ENCODE data around the gene PTPRO. TPM values are rescaled to one million over a fixed set of nuclear protein-coding genes. Genes with fewer than 3 reads are reported as not detected.

Gene PTPRO
- total RNA-seq, 1 donor, result under 0.01 TPM

- TF ChIP-seq CTCF (IDR thresholded peaks at IDR 0.05; ENCODE audit: extremely low read depth, low read depth, low read length), result no peak
- H3K79me2 ChIP-seq (ENCODE audit: insufficient read depth, low read length), result no peaks in the 10 kb centered on the region
- H3K27me3 ChIP-seq (ENCODE audit: insufficient read depth, low read length), result no peaks in the 10 kb centered on the region
- no peaks in the 10 kb centered on the region for H3K4me1 ChIP-seq (ENCODE audit: insufficient read depth, low read length)
- H3K9me3 ChIP-seq (ENCODE audit: low read depth, low read length), result no peaks in the 10 kb centered on the region
- DNase-seq (ENCODE audit: insufficient read length, low spot score, missing footprints), result no peak
- H3K36me3 ChIP-seq (ENCODE audit: insufficient read depth, low read length), result no peaks in the 10 kb centered on the region
- no peak overlapping the region for H3K4me2 ChIP-seq (ENCODE audit: insufficient read depth, low read length)
- H4K20me1 ChIP-seq (ENCODE audit: insufficient read depth, low read length), result no peaks in the 10 kb centered on the region
- H3K27ac ChIP-seq (ENCODE audit: low read depth, low read length), result no peak overlapping the region
- no peak overlapping the region for H3K4me3 ChIP-seq (ENCODE audit: insufficient read depth, low read length)
- H2AFZ ChIP-seq (ENCODE audit: low read length), result no peak overlapping the region
These were observed 22.4 kb upstream of the PTPRO start for GRCh38 chr12:15299947-15300346.

GRCh38 chr12:15304296-15304695 lies 18.0 kb upstream of the PTPRO start:
- H2AFZ ChIP-seq (ENCODE audit: low read length), result no peak overlapping the region
- no peak overlapping the region for H3K4me3 ChIP-seq (ENCODE audit: insufficient read depth, low read length)
- H3K79me2 ChIP-seq (ENCODE audit: insufficient read depth, low read length), result no peaks in the 10 kb centered on the region
- H3K4me1 ChIP-seq (ENCODE audit: insufficient read depth, low read length), result no peaks in the 10 kb centered on the region
- H3K27me3 ChIP-seq (ENCODE audit: insufficient read depth, low read length), result no peaks in the 10 kb centered on the region
- no peak overlapping the region for H3K27ac ChIP-seq (ENCODE audit: low read depth, low read length)
- no peaks in the 10 kb centered on the region for H3K9me3 ChIP-seq (ENCODE audit: low read depth, low read length)
- no peaks in the 10 kb centered on the region for H3K36me3 ChIP-seq (ENCODE audit: insufficient read depth, low read length)
- no peak for TF ChIP-seq CTCF (IDR thresholded peaks at IDR 0.05; ENCODE audit: extremely low read depth, low read depth, low read length)
- H4K20me1 ChIP-seq (ENCODE audit: insufficient read depth, low read length), result no peaks in the 10 kb centered on the region
- DNase-seq (ENCODE audit: insufficient read length, low spot score, missing footprints), result no peak
- no peak overlapping the region for H3K4me2 ChIP-seq (ENCODE audit: insufficient read depth, low read length)

GRCh38 chr12:15306605-15307004 lies 15.7 kb upstream of the PTPRO start:
- H3K27me3 ChIP-seq (ENCODE audit: insufficient read depth, low read length), result no peaks in the 10 kb centered on the region
- no peaks in the 10 kb centered on the region for H4K20me1 ChIP-seq (ENCODE audit: insufficient read depth, low read length)
- no peak overlapping the region for H3K4me2 ChIP-seq (ENCODE audit: insufficient read depth, low read length)
- no peaks in the 10 kb centered on the region for H3K79me2 ChIP-seq (ENCODE audit: insufficient read depth, low read length)
- TF ChIP-seq CTCF (IDR thresholded peaks at IDR 0.05; ENCODE audit: extremely low read depth, low read depth, low read length), result no peak
- DNase-seq (ENCODE audit: insufficient read length, low spot score, missing footprints), result no peak
- H3K36me3 ChIP-seq (ENCODE audit: insufficient read depth, low read length), result no peaks in the 10 kb centered on the region
- no peaks in the 10 kb centered on the region for H3K9me3 ChIP-seq (ENCODE audit: low read depth, low read length)
- H2AFZ ChIP-seq (ENCODE audit: low read length), result no peak overlapping the region
- no peak overlapping the region for H3K27ac ChIP-seq (ENCODE audit: low read depth, low read length)
- H3K4me1 ChIP-seq (ENCODE audit: insufficient read depth, low read length), result no peaks in the 10 kb centered on the region
- H3K4me3 ChIP-seq (ENCODE audit: insufficient read depth, low read length), result no peak overlapping the region

GRCh38 chr12:15307079-15307478 lies 15.2 kb upstream of the PTPRO start:
- no peak overlapping the region for H3K4me2 ChIP-seq (ENCODE audit: insufficient read depth, low read length)
- H3K36me3 ChIP-seq (ENCODE audit: insufficient read depth, low read length), result no peaks in the 10 kb centered on the region
- no peak for TF ChIP-seq CTCF (IDR thresholded peaks at IDR 0.05; ENCODE audit: extremely low read depth, low read depth, low read length)
- no peaks in the 10 kb centered on the region for H3K27me3 ChIP-seq (ENCODE audit: insufficient read depth, low read length)
- H3K79me2 ChIP-seq (ENCODE audit: insufficient read depth, low read length), result no peaks in the 10 kb centered on the region
- no peak for DNase-seq (ENCODE audit: insufficient read length, low spot score, missing footprints)
- no peaks in the 10 kb centered on the region for H3K4me1 ChIP-seq (ENCODE audit: insufficient read depth, low read length)
- no peaks in the 10 kb centered on the region for H3K9me3 ChIP-seq (ENCODE audit: low read depth, low read length)
- H3K27ac ChIP-seq (ENCODE audit: low read depth, low read length), result no peak overlapping the region
- no peak overlapping the region for H2AFZ ChIP-seq (ENCODE audit: low read length)
- H4K20me1 ChIP-seq (ENCODE audit: insufficient read depth, low read length), result no peaks in the 10 kb centered on the region
- H3K4me3 ChIP-seq (ENCODE audit: insufficient read depth, low read length), result no peak overlapping the region
